HCT116 (cell line): ENCODE measurements around the gene CYB5D1. TPM values are rescaled to one million over a fixed set of nuclear protein-coding genes. Genes with fewer than 3 reads are reported as not detected.

Source experiments
- ATAC-seq: fragments of 200-7000 bp; cut with Tn5 transposase; 2 replicates; pipeline ENCODE4 v1.9.1; 2020; ENCODE audit warnings: mild to moderate bottlenecking, moderate library complexity
- BruUV-seq: library from RNA; stranded (reverse); fragments of 400-500 nt; replicated peaks from 2 replicates; lab custom pipeline; 2021; lab: Mats Ljungman, UMichigan
- CTCF ChIA-PET: fragments of 300-600 bp; sonication (Branson Sonifier 250); formaldehyde crosslinking; loops from one replicate; lab custom pipeline; 2021; ENCODE audit warnings: antibody characterized with exemption; lab: Charles Lee
- POLR2A ChIA-PET: fragments of 300-600, 350-600 bp; sonication (Branson Sonifier 250); formaldehyde crosslinking; loops from one replicate; lab custom pipeline; 2021; ENCODE audit warnings: antibody characterized with exemption; lab: Charles Lee
- RAD21 ChIA-PET, 2 experiments: fragments of 300-600 bp; sonication (Branson Sonifier 250); formaldehyde crosslinking; loops; one replicate each; lab custom pipeline; 2023; ENCODE audit warnings: low total read pairs in 2 of 2; ENCODE audit not compliant: uncharacterized antibody in 2 of 2, unreplicated experiment in 2 of 2, low non-redundant PET in 1 of 2; lab: Charles Lee
- DNase-seq: peaks from one replicate; pipeline ENCODE4 v3.0.0-alpha.2; 2010; ENCODE audit warnings: low read depth, low spot score
- H2AFZ ChIP-seq: fragments of 200-600 bp; shearing (Covaris generic), sonication (generic); 2 replicates; pipeline ENCODE4 v1.6.1; 2017; ENCODE audit warnings: low read depth, mixed run types, mixed read lengths, antibody characterized with exemption, low read length; ENCODE audit not compliant: poor library complexity, severe bottlenecking
- H3K27ac ChIP-seq: 2 replicates; pipeline ENCODE4 v1.5.1; 2012; ENCODE audit warnings: low read depth, low read length
- H3K27me3 ChIP-seq: fragments of 200-600 bp; sonication (generic); 2 replicates; pipeline ENCODE4 v1.6.1; 2016; ENCODE audit warnings: mixed run types, low read length, mixed read lengths; ENCODE audit not compliant: insufficient read depth
- H3K36me3 ChIP-seq, 2 experiments: fragments of 200-500 bp in 1 of 2; fragments of 200-600 bp in 1 of 2; sonication (Bioruptor generic) in 1 of 2; sonication (generic) in 1 of 2; 2 replicates each; pipeline versions ENCODE4 v1.5.1 to v1.6.1; 2014 to 2016; ENCODE audit warnings: low read length in 2 of 2, inconsistent platforms in 1 of 2, mixed read lengths in 1 of 2, mixed run types in 1 of 2; ENCODE audit not compliant: insufficient read depth in 2 of 2, control insufficient read depth in 1 of 2
- H3K4me1 ChIP-seq, 2 experiments: fragments of 200-600 bp in 1 of 2; sonication (generic) in 1 of 2; 2 replicates each; pipeline versions ENCODE4 v1.5.1 to v1.6.1; 2012 to 2017; ENCODE audit warnings: low read length in 2 of 2, inconsistent platforms in 1 of 2, mild to moderate bottlenecking in 1 of 2, mixed read lengths in 1 of 2, mixed run types in 1 of 2, moderate library complexity in 1 of 2; ENCODE audit not compliant: insufficient read depth in 2 of 2, control insufficient read depth in 1 of 2
- H3K4me2 ChIP-seq: fragments of 200-600 bp; sonication (generic); 2 replicates; pipeline ENCODE4 v1.6.1; 2017; ENCODE audit warnings: mixed run types, low read length, mixed read lengths
- H3K4me3 ChIP-seq, 2 experiments: fragments of 200-600 bp in 1 of 2; sonication (generic) in 1 of 2; replicated peaks in 1 of 2; 2 replicates each; pipeline ENCODE4 v1.5.1; 2011 to 2016; ENCODE audit warnings: low read length in 2 of 2, control low read depth in 1 of 2, low read depth in 1 of 2, mild to moderate bottlenecking in 1 of 2, mixed read lengths in 1 of 2, mixed run types in 1 of 2
- H3K79me2 ChIP-seq: fragments of 200-600 bp; sonication (generic); 2 replicates; pipeline ENCODE4 v1.6.1; 2017; ENCODE audit warnings: mild to moderate bottlenecking, mixed run types, low read length, moderate library complexity, mixed read lengths; ENCODE audit not compliant: insufficient read depth
- H3K9ac ChIP-seq: fragments of 200-600 bp; sonication (generic); 2 replicates; pipeline ENCODE4 v1.6.1; 2016; ENCODE audit warnings: low read length, mixed read lengths
- H3K9me2 ChIP-seq: fragments of 200-600 bp; sonication (generic), shearing (Covaris generic); 2 replicates; pipeline ENCODE4 v1.6.1; 2017; ENCODE audit warnings: mixed run types, mild to moderate bottlenecking, moderate library complexity; ENCODE audit not compliant: insufficient read depth
- H3K9me3 ChIP-seq, 2 experiments: fragments of 200-500 bp in 1 of 2; fragments of 200-600 bp in 1 of 2; sonication (Bioruptor generic) in 1 of 2; sonication (generic) in 1 of 2; 2 replicates each; pipeline ENCODE4 v1.6.1; 2014 to 2017; ENCODE audit warnings: low read length in 2 of 2, mixed read lengths in 2 of 2, inconsistent platforms in 1 of 2, low read depth in 1 of 2, mild to moderate bottlenecking in 1 of 2, mixed run types in 1 of 2, moderate library complexity in 1 of 2; ENCODE audit not compliant: control insufficient read depth in 1 of 2, insufficient read depth in 1 of 2
- H4K20me1 ChIP-seq: fragments of 200-600 bp; sonication (generic), shearing (Covaris generic); 2 replicates; pipeline ENCODE4 v1.6.1; 2017; ENCODE audit warnings: mixed run types, mild to moderate bottlenecking, moderate library complexity; ENCODE audit not compliant: insufficient read depth
- POLR2AphosphoS5 ChIP-seq: IDR thresholded peaks from 2 replicates; pipeline ENCODE4 v1.6.1; 2011; ENCODE audit warnings: mild to moderate bottlenecking, low read depth, low read length, moderate library complexity
- YY1 ChIP-seq: IDR thresholded peaks from 2 replicates; pipeline ENCODE4 v1.6.1; 2011; ENCODE audit warnings: low read length, low read depth, moderate library complexity, mild to moderate bottlenecking; ENCODE audit not compliant: insufficient replicate concordance; ENCODE audit errors: extremely low read depth
- ZBTB33 ChIP-seq: IDR thresholded peaks from 2 replicates; pipeline ENCODE4 v1.6.1; 2011; ENCODE audit warnings: mild to moderate bottlenecking, low read length, moderate library complexity; ENCODE audit not compliant: insufficient replicate concordance; ENCODE audit errors: extremely low read depth
- intact Hi-C: fragments of 100-400 bp; cut with micrococcal nuclease; formaldehyde crosslinking; loops from 2 replicates; pipeline ENCODE4 v1.10.0; 2022
- total RNA-seq: library from RNA; stranded (reverse); gene quantifications from one replicate; pipeline ENCODE4 v1.2.1, GENCODE V29; 2021; ENCODE audit not compliant: unreplicated experiment

The CYB5D1 gene
- total RNA-seq, 1 experiment from 2014 or later: 21.5 TPM

DNA sequence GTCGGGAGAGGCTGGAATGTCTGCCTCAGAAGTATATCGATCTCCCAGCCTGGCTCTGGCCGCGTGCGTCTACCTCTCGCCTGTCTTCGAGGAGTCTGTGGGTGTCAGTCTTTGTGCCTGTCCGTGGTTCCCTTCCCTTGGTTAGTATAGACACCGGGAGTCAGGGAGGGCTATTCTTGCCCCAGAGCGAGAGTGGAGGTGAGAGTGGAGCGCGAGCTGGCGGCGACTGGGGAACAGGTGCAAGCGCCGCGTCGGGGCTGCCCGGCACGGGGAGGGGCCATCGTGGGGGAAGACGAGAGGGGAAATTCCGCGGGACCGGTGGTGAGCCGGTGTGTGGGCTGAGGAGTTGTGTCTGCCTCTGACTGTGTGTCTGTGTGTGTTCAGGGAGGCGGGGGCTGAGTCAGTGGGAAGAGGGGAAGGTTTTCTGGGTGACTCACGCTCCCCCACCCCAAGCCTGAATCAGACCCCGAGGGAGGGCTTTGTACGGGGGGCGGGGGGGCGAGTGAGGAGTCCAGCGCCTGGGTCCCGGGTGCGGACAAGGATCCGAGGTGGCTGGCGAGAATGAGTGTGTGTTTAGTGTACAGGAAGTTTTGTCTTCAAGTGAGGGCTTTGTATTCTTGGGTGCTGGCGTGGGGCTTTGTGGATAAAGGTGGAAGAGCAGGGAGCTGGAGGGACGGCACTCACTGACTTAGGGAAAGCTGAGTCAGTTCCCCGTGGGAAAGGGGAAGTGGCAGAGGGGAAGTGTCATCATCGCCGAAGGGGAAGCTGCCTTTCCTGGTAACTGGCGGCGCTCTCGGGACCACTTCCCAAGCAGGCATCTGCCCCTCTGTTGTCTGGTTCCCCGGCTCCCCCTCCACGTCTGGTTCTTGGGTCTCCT lies 15.2 kb upstream of the CYB5D1 start:
- ATAC-seq: peak; percentile 1
- Histone ChIP-seq H3K36me3 (peaks cover 0 to 12% of the 10 kb centered on the region in 2 experiments; a peak in 3 of 4 replicates), H3K27ac (peak overlapping the region; percentile 97), H4K20me1 (no peaks in the 10 kb centered on the region), H3K79me2 (peaks cover 61% of the 10 kb centered on the region), H2AFZ (no peak overlapping the region), H3K4me3 (peak overlapping the region; percentile 92 to 94), H3K4me2 (peak overlapping the region; percentile 99), H3K9me2 (no peaks in the 10 kb centered on the region), H3K4me1 (peaks cover 37 to 51% of the 10 kb centered on the region in 2 experiments), H3K9ac (peak overlapping the region; percentile 99)
- ChIA-PET POLR2A (interaction anchor here (0.8 to 3.7 kb wide), 7 partner anchors 8 to 156 kb away, joined by 3 to 45 read pairs (median 7); partner anchors contain the start of genes CYB5D1, KDM6B, NAA38 and TP53), RAD21 (interaction anchor here in 1 of 2 experiments (1.9 kb wide), 1 partner anchor 17 kb away, joined by 4 read pairs; no protein-coding TSS in a partner anchor)
- DNase-seq: no peak
- no peak for TF ChIP-seq YY1
- peak; percentile 6 for TF ChIP-seq ZBTB33
- TF ChIP-seq POLR2AphosphoS5: peak; percentile 49
- TF ChIP-seq, all 23 proteins: peak for 2
- BruUV-seq: TSS peak; percentile 7
- CTCF ChIA-PET: interaction anchor here (0.6 to 2.5 kb wide), 4 partner anchors 17 to 439 kb away, joined by 3 to 8 read pairs (median 4); partner anchors contain the start of gene TMEM256
- Histone ChIP-seq H3K9me3 (no peaks in the 10 kb centered on the region), H3K27me3 (no peaks in the 10 kb centered on the region)
- intact Hi-C loops: loop anchor here (1.0 to 5.0 kb wide), 2 partner anchors 7 to 100 kb away; no protein-coding TSS in a partner anchor
